OCI-LY1 (cell line): Measurements from ENCODE around the gene VLDLR.

Experiments used
- H2AFZ ChIP-seq: fragments of 200-600 bp; sonication (generic), shearing (Covaris generic); 2 replicates; pipeline ENCODE4 v1.6.0; 2014; ENCODE audit warnings: antibody characterized with exemption, mild to moderate bottlenecking, low read length
- H3F3A ChIP-seq: fragments of 200-600 bp; sonication (generic), shearing (Covaris generic); 2 replicates; pipeline ENCODE4 v1.6.0; 2014; ENCODE audit warnings: mild to moderate bottlenecking, antibody characterized with exemption, low read length, moderate library complexity; ENCODE audit not compliant: insufficient read depth
- H3K27ac ChIP-seq: fragments of 200-600 bp; sonication (generic); 2 replicates; pipeline ENCODE4 v1.5.1; 2014; ENCODE audit warnings: low read length, mixed run types, mild to moderate bottlenecking, low read depth; ENCODE audit not compliant: poor library complexity, severe bottlenecking
- H3K27me3 ChIP-seq: fragments of 200-600 bp; sonication (generic); 2 replicates; pipeline ENCODE4 v1.6.0; 2014; ENCODE audit warnings: antibody characterized with exemption, mild to moderate bottlenecking, low read length, moderate library complexity; ENCODE audit not compliant: insufficient read depth
- H3K36me3 ChIP-seq: fragments of 200-600 bp; sonication (generic); 2 replicates; pipeline ENCODE4 v1.6.1; 2014; ENCODE audit warnings: mild to moderate bottlenecking, antibody characterized with exemption, low read length, moderate library complexity, mixed read lengths; ENCODE audit not compliant: insufficient read depth
- H3K4me1 ChIP-seq: fragments of 200-600 bp; sonication (generic); 2 replicates; pipeline ENCODE4 v1.5.1; 2014; ENCODE audit warnings: mild to moderate bottlenecking, low read length, moderate library complexity; ENCODE audit not compliant: insufficient read depth, severe bottlenecking
- H3K4me2 ChIP-seq: fragments of 200-600 bp; sonication (generic), shearing (Covaris generic); 2 replicates; pipeline ENCODE4 v1.6.1; 2014; ENCODE audit warnings: low read length
- H3K4me3 ChIP-seq: fragments of 200-600 bp; sonication (generic); 2 replicates; pipeline ENCODE4 v1.5.1; 2014; ENCODE audit warnings: low read length, low read depth, mild to moderate bottlenecking, mixed read lengths; ENCODE audit not compliant: poor library complexity, severe bottlenecking
- H3K79me2 ChIP-seq: fragments of 200-600 bp; shearing (Covaris generic); 2 replicates; pipeline ENCODE4 v1.6.1; 2016; ENCODE audit warnings: mixed run types, low read length, mixed read lengths; ENCODE audit not compliant: insufficient read depth
- H3K9ac ChIP-seq: fragments of 200-600 bp; sonication (generic), shearing (Covaris generic); 2 replicates; pipeline ENCODE4 v1.6.1; 2014; ENCODE audit warnings: mild to moderate bottlenecking, low read length, mixed read lengths
- H3K9me2 ChIP-seq: fragments of 200-600 bp; sonication (generic), shearing (Covaris generic); 2 replicates; pipeline ENCODE4 v1.6.1; 2014; ENCODE audit warnings: low read depth, mild to moderate bottlenecking, low read length, mixed read lengths
- H3K9me3 ChIP-seq: fragments of 200-600 bp; shearing (Covaris generic); 2 replicates; pipeline ENCODE4 v1.6.1; 2014; ENCODE audit warnings: low read length, mixed read lengths
- H4K20me1 ChIP-seq: fragments of 200-600 bp; sonication (generic), shearing (Covaris generic); 2 replicates; pipeline ENCODE4 v1.6.0; 2016; ENCODE audit warnings: mild to moderate bottlenecking, low read length; ENCODE audit not compliant: insufficient read depth
- EZH2 ChIP-seq: fragments of 200-600 bp; sonication (generic), shearing (Covaris generic); IDR thresholded peaks from 2 replicates; pipeline ENCODE4 v1.8.0; 2017; ENCODE audit warnings: borderline replicate concordance, mixed run types, mild to moderate bottlenecking, antibody characterized with exemption, low read length, moderate library complexity, mixed read lengths
- TF ChIP-seq, protein P1 (sequence below): fragments of 200-600 bp; sonication (generic), shearing (Covaris generic); IDR thresholded peaks from 2 replicates; pipeline ENCODE4 v1.5.1; 2017; ENCODE audit warnings: mild to moderate bottlenecking, antibody characterized with exemption, low read length, moderate library complexity, mixed read lengths

The VLDLR gene

DNA sequence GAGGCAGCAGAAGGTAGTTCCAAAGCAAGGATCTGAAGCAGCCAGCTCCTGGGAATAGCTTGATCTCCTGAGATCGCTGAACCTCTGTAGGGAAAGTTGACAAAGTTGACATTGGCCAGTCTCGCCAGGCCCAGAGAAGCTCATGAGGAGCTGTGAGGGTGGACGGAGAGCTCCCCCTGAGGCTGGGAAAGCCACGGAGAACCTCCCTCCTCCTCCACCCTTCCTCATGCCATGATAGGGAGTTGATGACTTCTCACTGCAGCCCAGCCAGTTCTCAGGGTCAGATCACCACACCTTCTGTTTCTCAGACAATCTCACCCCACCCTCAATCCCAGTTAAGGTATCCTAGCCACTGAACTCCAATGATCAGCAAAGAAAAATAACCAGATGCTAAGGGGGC is 65.3 kb downstream of the VLDLR start:
- no peaks in the 10 kb centered on the region for H3K4me1 ChIP-seq

DNA sequence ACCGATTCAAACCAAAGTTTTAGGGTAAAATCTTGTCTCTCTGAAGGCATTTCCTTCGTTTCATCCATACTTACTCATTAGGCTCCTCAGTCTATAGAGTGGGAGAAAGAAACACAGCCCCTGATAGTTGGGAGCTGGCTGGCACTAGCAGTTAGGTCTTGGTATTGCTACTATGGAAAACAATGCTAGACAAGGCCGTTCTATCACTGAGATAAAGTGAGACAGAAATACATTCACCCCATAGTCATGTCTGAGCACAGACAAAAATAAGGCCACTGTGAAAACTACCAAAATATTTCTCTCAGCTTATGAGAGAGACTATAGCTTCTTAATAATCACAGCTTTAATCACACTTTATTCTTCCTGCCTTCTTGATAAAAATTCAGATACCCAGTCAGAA is 67.0 kb downstream of the VLDLR start:
- no peak overlapping the region for H2AFZ ChIP-seq
- no peaks in the 10 kb centered on the region for H4K20me1 ChIP-seq
- TF ChIP-seq, protein P1, sequence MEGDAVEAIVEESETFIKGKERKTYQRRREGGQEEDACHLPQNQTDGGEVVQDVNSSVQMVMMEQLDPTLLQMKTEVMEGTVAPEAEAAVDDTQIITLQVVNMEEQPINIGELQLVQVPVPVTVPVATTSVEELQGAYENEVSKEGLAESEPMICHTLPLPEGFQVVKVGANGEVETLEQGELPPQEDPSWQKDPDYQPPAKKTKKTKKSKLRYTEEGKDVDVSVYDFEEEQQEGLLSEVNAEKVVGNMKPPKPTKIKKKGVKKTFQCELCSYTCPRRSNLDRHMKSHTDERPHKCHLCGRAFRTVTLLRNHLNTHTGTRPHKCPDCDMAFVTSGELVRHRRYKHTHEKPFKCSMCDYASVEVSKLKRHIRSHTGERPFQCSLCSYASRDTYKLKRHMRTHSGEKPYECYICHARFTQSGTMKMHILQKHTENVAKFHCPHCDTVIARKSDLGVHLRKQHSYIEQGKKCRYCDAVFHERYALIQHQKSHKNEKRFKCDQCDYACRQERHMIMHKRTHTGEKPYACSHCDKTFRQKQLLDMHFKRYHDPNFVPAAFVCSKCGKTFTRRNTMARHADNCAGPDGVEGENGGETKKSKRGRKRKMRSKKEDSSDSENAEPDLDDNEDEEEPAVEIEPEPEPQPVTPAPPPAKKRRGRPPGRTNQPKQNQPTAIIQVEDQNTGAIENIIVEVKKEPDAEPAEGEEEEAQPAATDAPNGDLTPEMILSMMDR, result no peak
- no peak for TF ChIP-seq EZH2
- no peaks in the 10 kb centered on the region for H3K4me1 ChIP-seq
- H3K27me3 ChIP-seq, result no peaks in the 10 kb centered on the region
- no peak overlapping the region for H3K4me3 ChIP-seq
- no peaks in the 10 kb centered on the region for H3K36me3 ChIP-seq
- H3K79me2 ChIP-seq, result no peaks in the 10 kb centered on the region
- no peak overlapping the region for H3K27ac ChIP-seq
- H3F3A ChIP-seq, result no peaks in the 10 kb centered on the region
- no peaks in the 10 kb centered on the region for H3K9me2 ChIP-seq
- H3K9me3 ChIP-seq, result no peaks in the 10 kb centered on the region
- H3K9ac ChIP-seq, result no peak overlapping the region
- no peak overlapping the region for H3K4me2 ChIP-seq

More for the DNA sequence above, 65.3 kb downstream of the VLDLR start:
- no peaks in the 10 kb centered on the region for H3K9me2 ChIP-seq
- H3K79me2 ChIP-seq, result no peaks in the 10 kb centered on the region
- H3K9ac ChIP-seq, result no peak overlapping the region
- no peaks in the 10 kb centered on the region for H3K27me3 ChIP-seq
- H4K20me1 ChIP-seq, result no peaks in the 10 kb centered on the region
- H3K4me2 ChIP-seq, result no peak overlapping the region
- H3K27ac ChIP-seq, result no peak overlapping the region
- no peaks in the 10 kb centered on the region for H3K36me3 ChIP-seq
- no peak overlapping the region for H2AFZ ChIP-seq
- no peak overlapping the region for H3K4me3 ChIP-seq
- H3K9me3 ChIP-seq, result no peaks in the 10 kb centered on the region
- TF ChIP-seq, protein P1, result no peak
- no peak for TF ChIP-seq EZH2
- H3F3A ChIP-seq, result no peaks in the 10 kb centered on the region

DNA sequence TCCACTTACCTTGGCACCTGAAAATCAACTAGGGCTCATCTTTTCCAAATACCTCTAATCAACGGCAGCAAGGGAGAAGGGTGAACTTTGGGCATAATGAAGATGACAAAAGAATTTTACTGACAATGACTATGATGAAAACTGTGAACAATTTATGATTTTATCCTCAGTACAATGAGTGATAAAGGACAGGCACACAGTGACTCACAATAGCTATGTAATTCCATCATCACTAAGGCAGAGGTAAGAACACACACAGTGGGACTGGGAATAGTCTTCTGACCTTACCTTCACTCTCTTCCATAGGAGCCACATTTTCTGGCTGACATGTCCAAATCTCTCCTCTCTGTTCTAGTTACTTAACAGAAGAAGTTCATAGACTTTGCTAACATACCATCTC is 69.6 kb downstream of the VLDLR start:
- Histone ChIP-seq H3K4me3 (no peak overlapping the region), H2AFZ (no peak overlapping the region), H4K20me1 (no peaks in the 10 kb centered on the region), H3K9me3 (no peaks in the 10 kb centered on the region), H3K9me2 (no peaks in the 10 kb centered on the region), H3K27me3 (no peaks in the 10 kb centered on the region), H3F3A (no peaks in the 10 kb centered on the region), H3K36me3 (no peaks in the 10 kb centered on the region), H3K4me2 (no peak overlapping the region), H3K4me1 (peaks cover 4% of the 10 kb centered on the region), H3K9ac (no peak overlapping the region), H3K79me2 (no peaks in the 10 kb centered on the region), H3K27ac (no peak overlapping the region)
- TF ChIP-seq EZH2, result no peak
- TF ChIP-seq, protein P1, result no peak
